Endothelial cell of umbilical vein (primary cell): Measurements from ENCODE around the gene OR13C3.

Experiments used
- MAX ChIP-seq: IDR thresholded peaks from 2 replicates; pipeline ENCODE4 v1.6.1; 2011; ENCODE audit not compliant: insufficient read depth, insufficient read length
- POLR2A ChIP-seq: IDR thresholded peaks from 2 replicates; pipeline ENCODE4 v1.6.1; 2012; ENCODE audit warnings: low read depth, mild to moderate bottlenecking, control low read depth, low read length
- POLR2AphosphoS5 ChIP-seq: IDR thresholded peaks from 2 replicates; pipeline ENCODE4 v1.6.1; 2012; ENCODE audit warnings: low read depth, mild to moderate bottlenecking, control low read depth, low read length, moderate library complexity; ENCODE audit not compliant: insufficient read depth
- TF ChIP-seq, protein P1 (sequence below), 2 donors: IDR thresholded peaks; 1 replicate in 1 of 2; 2 replicates in 1 of 2; pipeline ENCODE4 v1.5.1; 2011; ENCODE audit warnings: low read length in 2 of 2, mild to moderate bottlenecking in 2 of 2, moderate library complexity in 2 of 2, control low read depth in 1 of 2, inconsistent platforms in 1 of 2, low read depth in 1 of 2; ENCODE audit not compliant: insufficient read depth in 1 of 2; ENCODE audit errors: extremely low read depth in 1 of 2

DNA sequence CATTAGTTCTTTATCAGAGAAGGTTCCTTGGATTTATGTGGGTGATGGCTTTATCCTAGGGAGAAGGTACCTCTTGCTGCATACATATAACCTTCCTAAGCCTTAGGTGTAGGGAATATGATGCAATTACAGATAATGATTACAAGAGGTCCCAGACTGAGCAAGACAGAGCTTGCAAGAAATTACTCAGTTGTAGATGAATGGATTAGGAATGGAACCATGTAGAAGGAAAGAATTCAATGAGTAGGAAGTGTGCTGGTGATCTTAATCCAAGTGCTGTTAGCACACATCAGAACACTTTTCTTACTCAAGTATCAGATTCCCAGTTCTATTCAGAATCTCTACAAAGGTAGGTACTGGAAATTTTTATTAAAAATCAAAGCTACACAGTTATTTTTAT is 30.1 kb downstream of the OR13C3 start:
- no peak for TF ChIP-seq POLR2A
- TF ChIP-seq MAX = no peak
- no peak for TF ChIP-seq POLR2AphosphoS5
- TF ChIP-seq, protein P1, sequence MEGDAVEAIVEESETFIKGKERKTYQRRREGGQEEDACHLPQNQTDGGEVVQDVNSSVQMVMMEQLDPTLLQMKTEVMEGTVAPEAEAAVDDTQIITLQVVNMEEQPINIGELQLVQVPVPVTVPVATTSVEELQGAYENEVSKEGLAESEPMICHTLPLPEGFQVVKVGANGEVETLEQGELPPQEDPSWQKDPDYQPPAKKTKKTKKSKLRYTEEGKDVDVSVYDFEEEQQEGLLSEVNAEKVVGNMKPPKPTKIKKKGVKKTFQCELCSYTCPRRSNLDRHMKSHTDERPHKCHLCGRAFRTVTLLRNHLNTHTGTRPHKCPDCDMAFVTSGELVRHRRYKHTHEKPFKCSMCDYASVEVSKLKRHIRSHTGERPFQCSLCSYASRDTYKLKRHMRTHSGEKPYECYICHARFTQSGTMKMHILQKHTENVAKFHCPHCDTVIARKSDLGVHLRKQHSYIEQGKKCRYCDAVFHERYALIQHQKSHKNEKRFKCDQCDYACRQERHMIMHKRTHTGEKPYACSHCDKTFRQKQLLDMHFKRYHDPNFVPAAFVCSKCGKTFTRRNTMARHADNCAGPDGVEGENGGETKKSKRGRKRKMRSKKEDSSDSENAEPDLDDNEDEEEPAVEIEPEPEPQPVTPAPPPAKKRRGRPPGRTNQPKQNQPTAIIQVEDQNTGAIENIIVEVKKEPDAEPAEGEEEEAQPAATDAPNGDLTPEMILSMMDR (IDR thresholded peaks at IDR 0.05; ENCODE audit: extremely low read depth in 1 of 2, insufficient read depth in 1 of 2, low read depth in 1 of 2, low read length in 2 of 2) = no peak
